ENCODE data around the gene CLTCL1.
"Not testable (repeated sequence)": the region's sequence is repeated elsewhere in the genome, so short reads cannot be mapped to it uniquely, and the experiment has no call there.

CLTCL1 gene

GRCh38 chr22:19291580-19292457 lies at the start of gene CLTCL1:
Gene CLTCL1 (minus strand): TSS chr22:19291719. CDS start chr22:19291641, 78 bp downstream.
- DNase-seq = peak; percentile 55 to 87

GRCh38 chr22:19337137-19337536 lies 45.6 kb upstream of the CLTCL1 start:
- DNase-seq = no peak

- no peak for DNase-seq
Measured at GRCh38 chr22:19336133-19337075, 44.9 kb upstream of the CLTCL1 start.

DNA sequence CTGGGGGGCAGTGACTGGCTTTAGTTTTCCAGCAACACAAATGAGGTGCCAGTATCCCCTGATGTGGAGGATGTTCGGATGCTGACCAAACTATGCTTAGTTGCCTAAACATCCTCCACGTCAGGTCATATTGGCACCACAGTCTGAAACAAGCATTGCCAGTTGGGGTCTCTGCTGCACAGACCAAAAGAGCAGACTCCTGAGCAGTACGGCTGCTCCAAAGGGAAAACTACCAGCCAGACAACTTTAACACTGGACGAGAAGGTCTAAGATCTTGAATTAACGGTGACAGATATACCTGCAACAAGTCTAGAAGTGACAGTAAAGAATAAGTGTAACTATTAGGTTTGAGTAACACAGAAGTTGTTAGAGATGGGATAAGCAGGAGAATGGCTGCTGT lies 40.5 kb upstream of the CLTCL1 start:
- DNase-seq = no peak

GRCh38 chr22:19331474-19331873 lies 40.0 kb upstream of the CLTCL1 start:
- no peak for DNase-seq

- no peak for DNase-seq
Measured at GRCh38 chr22:19330865-19331418, 39.4 kb upstream of the CLTCL1 start.

DNA sequence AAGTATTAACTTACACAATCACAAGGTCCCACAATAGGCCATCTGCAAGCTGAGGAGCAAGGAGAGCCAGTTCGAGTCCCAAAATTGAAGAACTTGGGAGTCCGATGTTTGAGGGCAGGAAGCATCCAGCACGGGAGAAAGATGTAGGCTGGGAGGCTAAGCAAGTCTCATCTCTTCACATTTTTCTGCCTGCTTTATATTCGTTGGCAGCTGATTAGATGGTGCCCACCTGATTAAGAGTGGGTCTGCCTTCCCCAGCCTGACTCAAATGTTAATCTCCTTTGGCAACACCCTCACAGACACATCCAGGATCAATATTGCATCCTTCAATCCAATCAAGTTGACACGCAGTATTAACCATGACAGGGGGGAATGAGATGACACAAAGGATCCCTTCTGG lies 38.7 kb upstream of the CLTCL1 start:
- not testable (repeated sequence) for DNase-seq

- no peak for DNase-seq
Measured at GRCh38 chr22:19329454-19329853, 37.9 kb upstream of the CLTCL1 start.

GRCh38 chr22:19325296-19325948 lies 33.9 kb upstream of the CLTCL1 start:
- no peak for DNase-seq

- DNase-seq = not testable (repeated sequence)
Measured at GRCh38 chr22:19323420-19323819, 31.9 kb upstream of the CLTCL1 start.

DNA sequence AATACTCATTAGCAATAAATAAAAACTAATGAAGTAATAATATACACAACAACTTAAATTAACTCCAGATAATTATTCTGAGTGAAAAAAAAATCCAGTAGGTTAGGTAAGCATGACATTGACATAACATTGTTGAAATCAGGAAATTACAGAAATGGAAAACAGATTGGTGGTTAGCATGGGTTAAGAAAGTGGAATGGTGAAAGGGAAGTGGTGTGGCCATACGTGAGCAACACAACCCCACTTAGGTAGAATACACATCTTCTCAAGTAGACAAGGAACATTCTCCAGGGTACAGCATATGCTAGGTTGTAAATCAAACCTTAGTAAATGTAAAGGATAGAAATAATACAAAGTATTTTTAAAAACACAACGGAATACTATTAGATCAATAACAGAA lies 30.2 kb upstream of the CLTCL1 start:
- DNase-seq = no peak

- DNase-seq = not testable (repeated sequence)
Measured at GRCh38 chr22:19320136-19320535, 28.6 kb upstream of the CLTCL1 start.

- no peak for DNase-seq
Measured at GRCh38 chr22:19319281-19319680, 27.8 kb upstream of the CLTCL1 start.

- DNase-seq = no peak
Measured at GRCh38 chr22:19317865-19318264, 26.3 kb upstream of the CLTCL1 start.

DNA sequence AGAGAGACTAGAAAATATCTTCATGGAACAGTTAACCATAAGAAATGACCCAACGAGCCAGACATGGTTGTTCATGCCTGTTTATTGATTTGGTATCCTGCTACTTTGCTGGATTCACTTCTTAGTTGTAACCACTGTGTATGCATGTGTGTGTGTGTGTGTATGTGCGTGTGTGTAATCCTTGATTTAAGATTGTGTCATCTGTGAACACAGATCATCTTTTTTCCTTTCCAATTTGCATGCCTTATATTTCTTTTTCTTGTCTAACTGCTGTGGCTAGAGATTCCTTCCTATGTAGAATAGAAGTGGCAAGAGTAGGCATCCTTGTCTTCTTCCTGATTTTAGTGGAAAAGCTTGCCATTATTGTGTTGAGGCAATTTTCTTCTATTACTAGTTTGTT lies 16.4 kb upstream of the CLTCL1 start:
- DNase-seq = no peak

DNA sequence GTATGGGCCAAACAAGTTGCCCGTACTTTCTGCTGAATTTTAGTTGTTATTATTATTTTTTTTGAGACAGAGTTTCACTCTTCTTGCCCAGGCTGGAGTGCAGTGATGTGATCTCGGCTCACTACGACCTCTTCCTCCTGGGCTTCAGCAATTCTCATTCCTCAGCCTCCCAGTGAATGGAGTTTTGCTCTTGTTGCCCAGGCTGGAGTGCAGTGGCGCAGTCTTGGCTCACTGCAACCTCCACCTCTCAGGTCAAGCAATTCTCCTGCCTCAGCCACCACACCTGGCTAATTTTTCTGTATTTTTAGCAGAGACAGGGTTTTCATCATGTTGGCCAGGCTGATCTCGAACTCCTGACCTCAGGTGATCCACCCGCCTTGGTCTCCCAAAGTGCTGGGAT lies 15.0 kb upstream of the CLTCL1 start:
- not testable (repeated sequence) for DNase-seq

- DNase-seq = no peak
Measured at GRCh38 chr22:19304547-19304946, 13.0 kb upstream of the CLTCL1 start.

GRCh38 chr22:19303785-19304184 lies 12.3 kb upstream of the CLTCL1 start:
- no peak for DNase-seq

- DNase-seq = no peak
Measured at GRCh38 chr22:19295733-19296132, 4.2 kb upstream of the CLTCL1 start.

DNA sequence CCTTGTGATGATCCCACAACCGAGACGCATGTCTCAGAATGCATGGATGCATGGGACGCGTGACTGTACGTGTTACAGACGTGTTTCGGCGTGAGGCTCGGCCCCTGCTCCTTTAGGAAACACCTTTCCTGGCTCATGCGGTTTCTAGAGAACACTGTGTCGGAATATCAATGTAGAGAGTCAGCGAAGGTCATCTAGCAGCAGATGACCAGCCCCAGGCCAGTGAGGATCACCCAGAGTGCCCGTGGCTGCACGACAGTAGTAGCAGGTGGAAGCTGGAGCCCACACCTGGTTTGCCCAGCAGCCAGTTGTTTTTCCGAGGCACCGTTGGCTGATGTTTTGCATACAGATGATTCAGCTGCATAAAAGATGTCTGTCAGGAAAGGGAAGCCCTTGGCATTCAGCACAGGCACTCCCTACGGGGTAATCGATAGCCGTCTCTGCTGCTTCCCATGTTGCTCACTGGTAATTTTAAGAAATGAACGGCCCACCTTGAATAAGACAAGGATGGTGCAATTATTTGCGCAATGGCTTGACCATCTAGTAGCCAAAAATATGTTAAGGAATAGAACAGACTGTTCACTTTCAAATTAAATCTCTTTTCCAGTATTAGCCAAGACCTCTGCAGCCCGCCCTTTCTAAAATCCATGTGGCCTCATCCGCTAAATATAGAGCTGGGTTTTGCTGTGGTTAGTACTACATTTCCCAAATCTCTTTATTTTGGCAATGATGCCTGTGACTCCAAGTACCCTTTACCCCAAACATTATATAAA lies 1.1 kb upstream of the CLTCL1 start:
- DNase-seq = peak; percentile 35 to 58

- DNase-seq = peak; percentile 8 to 31
Measured at GRCh38 chr22:19291218-19291579, 320 bp downstream of the CLTCL1 start.
